Calu3 (cell line): ENCODE results near the gene RAB40B. TPM values are rescaled to one million over a fixed set of nuclear protein-coding genes. Genes with fewer than 3 reads are reported as not detected.
A peak's percentile ranks its signal among the peaks of the same experiment; 100 is the strongest.

Source experiments
- BruUV-seq: library from RNA; stranded (reverse); fragments of 400-500 nt; replicated peaks from 2 replicates; lab custom pipeline; 2021; lab: Mats Ljungman, UMichigan
- CTCF ChIA-PET: fragments of 300-600 bp; sonication (Branson Sonifier 250); formaldehyde crosslinking; loops from one replicate; lab custom pipeline; 2022; ENCODE audit warnings: antibody characterized with exemption; lab: Charles Lee
- DNase-seq: peaks from one replicate; pipeline ENCODE4 v3.0.0; 2022
- H3K27ac Mint-ChIP-seq: one replicate; pipeline ENCODE4 v1.8.0; 2022; ENCODE audit warnings: mixed read lengths; ENCODE audit not compliant: unreplicated experiment
- H3K27me3 Mint-ChIP-seq: one replicate; pipeline ENCODE4 v1.8.0; 2022; ENCODE audit warnings: mixed read lengths; ENCODE audit not compliant: unreplicated experiment
- H3K36me3 Mint-ChIP-seq: one replicate; pipeline ENCODE4 v1.8.0; 2022; ENCODE audit warnings: mild to moderate bottlenecking, moderate library complexity, mixed read lengths; ENCODE audit not compliant: insufficient read depth, unreplicated experiment
- H3K4me1 Mint-ChIP-seq: one replicate; pipeline ENCODE4 v1.8.0; 2022; ENCODE audit warnings: mild to moderate bottlenecking, low read depth, mixed read lengths; ENCODE audit not compliant: unreplicated experiment
- H3K4me3 Mint-ChIP-seq: one replicate; pipeline ENCODE4 v1.8.0; 2022; ENCODE audit warnings: mild to moderate bottlenecking, low read depth, moderate library complexity, mixed read lengths; ENCODE audit not compliant: unreplicated experiment
- H3K9me3 Mint-ChIP-seq: one replicate; pipeline ENCODE4 v1.8.0; 2022; ENCODE audit warnings: low read depth, mixed read lengths; ENCODE audit not compliant: unreplicated experiment
- CTCF ChIP-seq: fragments of 200-600 bp; IDR thresholded peaks from one replicate; pipeline ENCODE4 v1.8.0; 2022; ENCODE audit warnings: antibody characterized with exemption; ENCODE audit not compliant: unreplicated experiment
- intact Hi-C: fragments of 100-400 bp; cut with micrococcal nuclease; formaldehyde crosslinking; loops from one replicate; pipeline ENCODE4 v1.10.0; 2022; ENCODE audit not compliant: unreplicated experiment
- total RNA-seq: library from RNA; stranded (reverse); gene quantifications from 2 replicates; pipeline ENCODE4 v1.2.3, GENCODE V29; 2022

RAB40B gene
- total RNA-seq, 1 experiment from 2014 or later = 21.9 TPM

GRCh38 chr17:82716203-82717010 lies 17.9 kb upstream of the RAB40B start, which contains the start of gene FN3KRP:
FN3KRP (plus strand) TSS chr17:82716706; CDS start chr17:82716756, 50 bp downstream.
- Mint-ChIP-seq H3K36me3 (peaks cover 31% of the 10 kb centered on the region), H3K9me3 (no peaks in the 10 kb centered on the region), H3K4me3 (peak within 1 kb of the TSS; percentile 58), H3K27ac (peak within 1 kb of the TSS; percentile 66), H3K4me1 (peaks cover 11% of the 10 kb centered on the region), H3K27me3 (no peaks in the 10 kb centered on the region)
- intact Hi-C loops = no loop called here
- CTCF ChIA-PET = interaction anchor here (0.5 to 1.6 kb wide), 10 partner anchors 14 to 226 kb away, joined by 3 to 12 read pairs (median 4); no protein-coding TSS in a partner anchor
- no TSS peak for BruUV-seq
- no peak for TF ChIP-seq CTCF
- DNase-seq = peak; percentile 89

- Mint-ChIP-seq H3K4me1 (peaks cover 10% of the 10 kb centered on the region), H3K4me3 (no peak overlapping the region), H3K27ac (no peak overlapping the region), H3K27me3 (no peaks in the 10 kb centered on the region), H3K36me3 (peaks cover 24% of the 10 kb centered on the region), H3K9me3 (no peaks in the 10 kb centered on the region)
- DNase-seq = no peak
- no TSS peak for BruUV-seq
- intact Hi-C loops = no loop called here
- CTCF ChIA-PET = interaction anchor here (0.6 to 1.0 kb wide), 2 partner anchors 28 to 364 kb away, joined by 3 read pairs; no protein-coding TSS in a partner anchor
- no peak for TF ChIP-seq CTCF
Measured at GRCh38 chr17:82713071-82713723, 14.7 kb upstream of the RAB40B start.

GRCh38 chr17:82710499-82711232 lies 12.2 kb upstream of the RAB40B start:
- Mint-ChIP-seq H3K36me3 (no peaks in the 10 kb centered on the region), H3K27me3 (no peaks in the 10 kb centered on the region), H3K4me3 (no peak overlapping the region), H3K9me3 (no peaks in the 10 kb centered on the region), H3K4me1 (no peaks in the 10 kb centered on the region), H3K27ac (no peak overlapping the region)
- CTCF ChIA-PET = no interaction called here
- no peak for DNase-seq
- intact Hi-C loops = no loop called here
- no peak for TF ChIP-seq CTCF
- BruUV-seq = no TSS peak
